ENCODE data around the gene NEURL1.

NEURL1 gene

GRCh38 chr10:103491729-103492364 lies 1.7 kb upstream of the NEURL1 start:
- Histone ChIP-seq H2AFZ (ENCODE audit: insufficient read depth, low read length, poor library complexity) (no peak overlapping the region), H3K4me3 (ENCODE audit: low read depth, low read length) (no peak overlapping the region), H4K8ac (ENCODE audit: low read depth, low read length) (no peak overlapping the region), H3K4me1 (ENCODE audit: control insufficient read depth in 1 of 2, insufficient read depth in 2 of 2, low read length in 2 of 2) (peaks cover 23% of the 10 kb centered on the region in 2 experiments), H4K12ac (ENCODE audit: low read depth, low read length) (no peak overlapping the region), H3K79me2 (ENCODE audit: control insufficient read depth, insufficient read depth, low read length, poor library complexity) (no peaks in the 10 kb centered on the region), H3K23ac (ENCODE audit: low read length) (no peak overlapping the region), H3K4ac (ENCODE audit: low read depth, low read length) (no peak overlapping the region), H3K14ac (ENCODE audit: low read length) (no peak overlapping the region), H2AK5ac (ENCODE audit: low read length) (no peak overlapping the region), H3K18ac (ENCODE audit: low read length) (no peak overlapping the region), H3K9me3 (ENCODE audit: insufficient read depth, low read depth, low read length) (no peaks in the 10 kb centered on the region), H3K4me2 (ENCODE audit: low read length) (no peak overlapping the region), H4K91ac (ENCODE audit: low read depth, low read length) (no peak overlapping the region), H3K27me3 (ENCODE audit: insufficient read depth, low read length) (peaks cover 20% of the 10 kb centered on the region), H2BK12ac (ENCODE audit: low read length) (no peak overlapping the region), H3K79me1 (ENCODE audit: low read length) (peaks cover 1% of the 10 kb centered on the region), H2BK120ac (ENCODE audit: insufficient read depth, low read length, poor library complexity) (no peak overlapping the region), H3K36me3 (ENCODE audit: control insufficient read depth in 1 of 2, insufficient read depth in 2 of 2, low read length in 2 of 2) (no peaks in the 10 kb centered on the region), H3K27ac (ENCODE audit: low read depth, low read length) (no peak overlapping the region), H2BK5ac (ENCODE audit: low read depth, low read length, poor library complexity) (no peak overlapping the region), H3K9ac (ENCODE audit: low read length) (no peak overlapping the region)
- WGBS (ENCODE audit: extremely low coverage, insufficient coverage, insufficient read length): no CpG with 5 or more reads among the region's 7 CpGs
- peak; percentile 94 to 95 for DNase-seq

- Histone ChIP-seq H3K9ac (ENCODE audit: low read length) (no peak overlapping the region), H3K9me3 (ENCODE audit: insufficient read depth, low read depth, low read length) (no peaks in the 10 kb centered on the region), H3K79me1 (ENCODE audit: low read length) (peaks cover 1% of the 10 kb centered on the region), H2AK5ac (ENCODE audit: low read length) (no peak overlapping the region), H2AFZ (ENCODE audit: insufficient read depth, low read length, poor library complexity) (no peak overlapping the region), H4K8ac (ENCODE audit: low read depth, low read length) (no peak overlapping the region), H2BK12ac (ENCODE audit: low read length) (no peak overlapping the region), H3K27me3 (ENCODE audit: insufficient read depth, low read length) (peaks cover 20% of the 10 kb centered on the region), H3K23ac (ENCODE audit: low read length) (no peak overlapping the region), H3K4me2 (ENCODE audit: low read length) (no peak overlapping the region), H3K4ac (ENCODE audit: low read depth, low read length) (no peak overlapping the region), H3K79me2 (ENCODE audit: control insufficient read depth, insufficient read depth, low read length, poor library complexity) (no peaks in the 10 kb centered on the region), H3K36me3 (ENCODE audit: control insufficient read depth in 1 of 2, insufficient read depth in 2 of 2, low read length in 2 of 2) (no peaks in the 10 kb centered on the region), H3K4me1 (ENCODE audit: control insufficient read depth in 1 of 2, insufficient read depth in 2 of 2, low read length in 2 of 2) (peaks cover 23% of the 10 kb centered on the region in 2 experiments), H2BK120ac (ENCODE audit: insufficient read depth, low read length, poor library complexity) (no peak overlapping the region), H3K14ac (ENCODE audit: low read length) (no peak overlapping the region), H3K18ac (ENCODE audit: low read length) (no peak overlapping the region), H3K27ac (ENCODE audit: low read depth, low read length) (no peak overlapping the region), H4K12ac (ENCODE audit: low read depth, low read length) (no peak overlapping the region), H4K91ac (ENCODE audit: low read depth, low read length) (no peak overlapping the region), H3K4me3 (ENCODE audit: low read depth, low read length) (no peak overlapping the region), H2BK5ac (ENCODE audit: low read depth, low read length, poor library complexity) (no peak overlapping the region)
- DNase-seq: peak in 1 of 2 donors; percentile 29
- no CpG with 5 or more reads among the region's 5 CpGs for WGBS (ENCODE audit: extremely low coverage, insufficient coverage, insufficient read length)
Observed at GRCh38 chr10:103492655-103493261, 747 bp upstream of the NEURL1 start.

GRCh38 chr10:103493916-103494877 lies 692 bp downstream of the NEURL1 start:
- Histone ChIP-seq H3K36me3 (ENCODE audit: control insufficient read depth in 1 of 2, insufficient read depth in 2 of 2, low read length in 2 of 2) (no peaks in the 10 kb centered on the region), H2BK120ac (ENCODE audit: insufficient read depth, low read length, poor library complexity) (no peak overlapping the region), H4K8ac (ENCODE audit: low read depth, low read length) (no peak overlapping the region), H3K79me2 (ENCODE audit: control insufficient read depth, insufficient read depth, low read length, poor library complexity) (no peaks in the 10 kb centered on the region), H3K23ac (ENCODE audit: low read length) (no peak overlapping the region), H3K4me1 (ENCODE audit: control insufficient read depth in 1 of 2, insufficient read depth in 2 of 2, low read length in 2 of 2) (peaks cover 23% of the 10 kb centered on the region in 2 experiments), H2AK5ac (ENCODE audit: low read length) (no peak overlapping the region), H2AFZ (ENCODE audit: insufficient read depth, low read length, poor library complexity) (peak overlapping the region; percentile 23), H3K79me1 (ENCODE audit: low read length) (peaks cover 1% of the 10 kb centered on the region), H4K12ac (ENCODE audit: low read depth, low read length) (no peak overlapping the region), H3K14ac (ENCODE audit: low read length) (peak overlapping the region; percentile 47), H3K4me2 (ENCODE audit: low read length) (peak overlapping the region; percentile 93), H3K27me3 (ENCODE audit: insufficient read depth, low read length) (peaks cover 20% of the 10 kb centered on the region), H2BK12ac (ENCODE audit: low read length) (peak overlapping the region; percentile 14), H3K4ac (ENCODE audit: low read depth, low read length) (no peak overlapping the region), H3K27ac (ENCODE audit: low read depth, low read length) (no peak overlapping the region), H3K18ac (ENCODE audit: low read length) (no peak overlapping the region), H4K91ac (ENCODE audit: low read depth, low read length) (no peak overlapping the region), H3K9ac (ENCODE audit: low read length) (no peak overlapping the region), H3K9me3 (ENCODE audit: insufficient read depth, low read depth, low read length) (no peaks in the 10 kb centered on the region), H3K4me3 (ENCODE audit: low read depth, low read length) (peak overlapping the region; percentile 70), H2BK5ac (ENCODE audit: low read depth, low read length, poor library complexity) (no peak overlapping the region)
- peak in 1 of 2 donors; percentile 48 for DNase-seq
- WGBS (ENCODE audit: extremely low coverage, insufficient coverage, insufficient read length): no CpG with 5 or more reads among the region's 92 CpGs

- Histone ChIP-seq H3K23ac (ENCODE audit: low read length) (no peak overlapping the region), H3K27ac (ENCODE audit: low read depth, low read length) (no peak overlapping the region), H2BK5ac (ENCODE audit: low read depth, low read length, poor library complexity) (no peak overlapping the region), H2BK12ac (ENCODE audit: low read length) (no peak overlapping the region), H2BK120ac (ENCODE audit: insufficient read depth, low read length, poor library complexity) (no peak overlapping the region), H3K14ac (ENCODE audit: low read length) (no peak overlapping the region), H4K12ac (ENCODE audit: low read depth, low read length) (no peak overlapping the region), H2AFZ (ENCODE audit: insufficient read depth, low read length, poor library complexity) (no peak overlapping the region), H4K91ac (ENCODE audit: low read depth, low read length) (no peak overlapping the region), H3K79me2 (ENCODE audit: control insufficient read depth, insufficient read depth, low read length, poor library complexity) (no peaks in the 10 kb centered on the region), H3K9ac (ENCODE audit: low read length) (no peak overlapping the region), H3K27me3 (ENCODE audit: insufficient read depth, low read length) (peaks cover 20% of the 10 kb centered on the region), H3K9me3 (ENCODE audit: insufficient read depth, low read depth, low read length) (no peaks in the 10 kb centered on the region), H3K4me2 (ENCODE audit: low read length) (no peak overlapping the region), H3K4me3 (ENCODE audit: low read depth, low read length) (no peak overlapping the region), H3K79me1 (ENCODE audit: low read length) (peaks cover 1% of the 10 kb centered on the region), H2AK5ac (ENCODE audit: low read length) (no peak overlapping the region), H3K4me1 (ENCODE audit: control insufficient read depth in 1 of 2, insufficient read depth in 2 of 2, low read length in 2 of 2) (peaks cover 23% of the 10 kb centered on the region in 2 experiments), H3K4ac (ENCODE audit: low read depth, low read length) (no peak overlapping the region), H4K8ac (ENCODE audit: low read depth, low read length) (no peak overlapping the region), H3K36me3 (ENCODE audit: control insufficient read depth in 1 of 2, insufficient read depth in 2 of 2, low read length in 2 of 2) (no peaks in the 10 kb centered on the region), H3K18ac (ENCODE audit: low read length) (no peak overlapping the region)
- no peak for DNase-seq
- no CpG with 5 or more reads among the region's 3 CpGs for WGBS (ENCODE audit: extremely low coverage, insufficient coverage, insufficient read length)
Observed at GRCh38 chr10:103495321-103495720, 1.8 kb downstream of the NEURL1 start.

Data from trophoblast cell (in vitro differentiated cells and primary cell).